GM23338 (cell line): ENCODE results near the gene C10orf105. TPM values are rescaled to one million over a fixed set of nuclear protein-coding genes. Genes with fewer than 3 reads are reported as not detected.

Experiments used
- CREB1 ChIP-seq: fragments of 250-450 bp; sonication (Bioruptor Pico); IDR thresholded peaks from 2 replicates; pipeline ENCODE4 v1.5.0; 2020; ENCODE audit warnings: low read depth, mild to moderate bottlenecking, moderate library complexity
- JUNB ChIP-seq: IDR thresholded peaks from one replicate; pipeline ENCODE4 v1.6.1; 2016; ENCODE audit warnings: antibody characterized with exemption; ENCODE audit not compliant: unreplicated experiment
- STAT1 ChIP-seq: IDR thresholded peaks from one replicate; pipeline ENCODE4 v1.6.1; 2016; ENCODE audit warnings: antibody characterized with exemption; ENCODE audit not compliant: unreplicated experiment
- ZNF114 ChIP-seq: fragments of 250-450 bp; sonication (Bioruptor Pico); IDR thresholded peaks from 2 replicates; pipeline ENCODE4 v1.5.0; 2020; ENCODE audit warnings: mild to moderate bottlenecking, moderate library complexity
- ZNF331 ChIP-seq: fragments of 250-450 bp; sonication (Bioruptor Pico); IDR thresholded peaks from 2 replicates; pipeline ENCODE4 v1.5.0; 2020; ENCODE audit warnings: low read depth, mild to moderate bottlenecking, moderate library complexity
- polyA plus RNA-seq: library from polyadenylated mRNA; unstranded; fragments of >200 nt; fragmentation: Nextera tagmentation; extraction: Ambion mirVana; gene quantifications from 2 replicates; pipeline ENCODE4 v1.2.1, GENCODE V29; 2016
- total RNA-seq: library from RNA; depleted of rRNA; stranded (reverse); fragments of >200 nt; shearing (Covaris generic); gene quantifications from 2 replicates; pipeline ENCODE4 v1.2.3, GENCODE V29; 2014
- TF ChIP-seq, protein P1 (sequence below), 2 experiments: fragments of 200-600 bp in 1 of 2; sonication (generic) in 1 of 2; conservative IDR thresholded peaks; 2 replicates each; pipeline versions ENCODE4 v1.5.1 to v1.6.1; 2016 to 2017; ENCODE audit warnings: antibody characterized with exemption in 2 of 2, low read depth in 2 of 2, mild to moderate bottlenecking in 2 of 2, moderate library complexity in 1 of 2
- TF ChIP-seq, protein P2 (sequence below): fragments of 250-450 bp; sonication (Bioruptor Pico); IDR thresholded peaks from 2 replicates; pipeline ENCODE4 v1.5.0; 2020; ENCODE audit warnings: mild to moderate bottlenecking, moderate library complexity

Gene C10orf105
- total and polyA plus RNA-seq, 2 experiments from 2014 or later, result 0.15 to 0.17 TPM

DNA sequence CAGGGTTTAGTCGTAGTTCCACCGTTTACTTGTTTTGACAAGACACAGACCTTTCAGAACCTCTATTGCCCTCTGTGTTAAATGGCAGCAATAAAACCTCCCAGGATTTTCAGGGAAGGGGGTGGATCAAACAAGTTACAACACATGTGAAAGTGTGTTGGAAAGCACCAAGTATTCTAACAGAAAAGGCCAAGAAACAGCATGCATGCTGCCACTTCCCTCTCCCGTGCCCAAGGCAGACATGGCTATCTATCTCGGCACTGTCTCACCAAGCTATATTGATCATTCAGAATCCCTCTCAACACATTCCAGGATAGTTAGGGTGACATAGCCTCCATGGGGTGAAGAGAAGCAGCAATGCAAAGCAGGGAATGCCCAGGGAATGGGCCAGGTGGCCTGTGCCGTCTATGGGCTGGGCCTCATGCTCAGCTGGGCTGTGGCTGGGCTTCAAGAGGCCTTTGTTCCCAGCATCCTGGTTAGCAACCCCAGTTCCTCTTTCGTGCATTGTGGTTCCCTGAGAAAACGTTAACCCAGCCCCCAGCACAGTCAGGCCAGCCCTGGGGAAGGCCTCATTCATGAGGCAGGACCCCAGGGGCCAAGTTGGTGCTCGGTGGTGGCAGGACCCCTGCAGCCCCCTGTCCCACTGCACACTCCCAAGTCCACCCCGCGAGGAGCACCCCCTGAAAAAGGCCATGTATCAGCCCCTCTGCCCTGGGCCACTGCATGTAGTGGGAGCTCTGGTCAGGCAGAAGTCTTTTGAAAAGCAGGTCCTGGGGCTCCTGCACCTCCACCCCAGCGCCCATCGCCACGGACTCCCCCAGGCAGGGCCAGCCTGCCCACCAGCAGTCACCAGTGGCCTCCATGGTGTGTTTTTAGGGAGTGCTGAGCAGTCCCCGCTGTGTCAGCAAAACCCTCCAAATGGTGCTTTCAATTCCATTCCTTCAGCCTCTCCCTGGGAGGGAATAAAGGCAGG is 28.3 kb upstream of the C10orf105 start (continued):
- TF ChIP-seq, protein P1, sequence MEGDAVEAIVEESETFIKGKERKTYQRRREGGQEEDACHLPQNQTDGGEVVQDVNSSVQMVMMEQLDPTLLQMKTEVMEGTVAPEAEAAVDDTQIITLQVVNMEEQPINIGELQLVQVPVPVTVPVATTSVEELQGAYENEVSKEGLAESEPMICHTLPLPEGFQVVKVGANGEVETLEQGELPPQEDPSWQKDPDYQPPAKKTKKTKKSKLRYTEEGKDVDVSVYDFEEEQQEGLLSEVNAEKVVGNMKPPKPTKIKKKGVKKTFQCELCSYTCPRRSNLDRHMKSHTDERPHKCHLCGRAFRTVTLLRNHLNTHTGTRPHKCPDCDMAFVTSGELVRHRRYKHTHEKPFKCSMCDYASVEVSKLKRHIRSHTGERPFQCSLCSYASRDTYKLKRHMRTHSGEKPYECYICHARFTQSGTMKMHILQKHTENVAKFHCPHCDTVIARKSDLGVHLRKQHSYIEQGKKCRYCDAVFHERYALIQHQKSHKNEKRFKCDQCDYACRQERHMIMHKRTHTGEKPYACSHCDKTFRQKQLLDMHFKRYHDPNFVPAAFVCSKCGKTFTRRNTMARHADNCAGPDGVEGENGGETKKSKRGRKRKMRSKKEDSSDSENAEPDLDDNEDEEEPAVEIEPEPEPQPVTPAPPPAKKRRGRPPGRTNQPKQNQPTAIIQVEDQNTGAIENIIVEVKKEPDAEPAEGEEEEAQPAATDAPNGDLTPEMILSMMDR (conservative IDR thresholded peaks at IDR 0.05; ENCODE audit: low read depth in 2 of 2), result no peak
- TF ChIP-seq ZNF114 (CRISPR knock-in tag), result no peak
- no peak for TF ChIP-seq CREB1 (CRISPR knock-in tag)
- TF ChIP-seq STAT1, result no peak
- TF ChIP-seq JUNB, result no peak
- no peak for TF ChIP-seq ZNF331
- TF ChIP-seq, protein P2, sequence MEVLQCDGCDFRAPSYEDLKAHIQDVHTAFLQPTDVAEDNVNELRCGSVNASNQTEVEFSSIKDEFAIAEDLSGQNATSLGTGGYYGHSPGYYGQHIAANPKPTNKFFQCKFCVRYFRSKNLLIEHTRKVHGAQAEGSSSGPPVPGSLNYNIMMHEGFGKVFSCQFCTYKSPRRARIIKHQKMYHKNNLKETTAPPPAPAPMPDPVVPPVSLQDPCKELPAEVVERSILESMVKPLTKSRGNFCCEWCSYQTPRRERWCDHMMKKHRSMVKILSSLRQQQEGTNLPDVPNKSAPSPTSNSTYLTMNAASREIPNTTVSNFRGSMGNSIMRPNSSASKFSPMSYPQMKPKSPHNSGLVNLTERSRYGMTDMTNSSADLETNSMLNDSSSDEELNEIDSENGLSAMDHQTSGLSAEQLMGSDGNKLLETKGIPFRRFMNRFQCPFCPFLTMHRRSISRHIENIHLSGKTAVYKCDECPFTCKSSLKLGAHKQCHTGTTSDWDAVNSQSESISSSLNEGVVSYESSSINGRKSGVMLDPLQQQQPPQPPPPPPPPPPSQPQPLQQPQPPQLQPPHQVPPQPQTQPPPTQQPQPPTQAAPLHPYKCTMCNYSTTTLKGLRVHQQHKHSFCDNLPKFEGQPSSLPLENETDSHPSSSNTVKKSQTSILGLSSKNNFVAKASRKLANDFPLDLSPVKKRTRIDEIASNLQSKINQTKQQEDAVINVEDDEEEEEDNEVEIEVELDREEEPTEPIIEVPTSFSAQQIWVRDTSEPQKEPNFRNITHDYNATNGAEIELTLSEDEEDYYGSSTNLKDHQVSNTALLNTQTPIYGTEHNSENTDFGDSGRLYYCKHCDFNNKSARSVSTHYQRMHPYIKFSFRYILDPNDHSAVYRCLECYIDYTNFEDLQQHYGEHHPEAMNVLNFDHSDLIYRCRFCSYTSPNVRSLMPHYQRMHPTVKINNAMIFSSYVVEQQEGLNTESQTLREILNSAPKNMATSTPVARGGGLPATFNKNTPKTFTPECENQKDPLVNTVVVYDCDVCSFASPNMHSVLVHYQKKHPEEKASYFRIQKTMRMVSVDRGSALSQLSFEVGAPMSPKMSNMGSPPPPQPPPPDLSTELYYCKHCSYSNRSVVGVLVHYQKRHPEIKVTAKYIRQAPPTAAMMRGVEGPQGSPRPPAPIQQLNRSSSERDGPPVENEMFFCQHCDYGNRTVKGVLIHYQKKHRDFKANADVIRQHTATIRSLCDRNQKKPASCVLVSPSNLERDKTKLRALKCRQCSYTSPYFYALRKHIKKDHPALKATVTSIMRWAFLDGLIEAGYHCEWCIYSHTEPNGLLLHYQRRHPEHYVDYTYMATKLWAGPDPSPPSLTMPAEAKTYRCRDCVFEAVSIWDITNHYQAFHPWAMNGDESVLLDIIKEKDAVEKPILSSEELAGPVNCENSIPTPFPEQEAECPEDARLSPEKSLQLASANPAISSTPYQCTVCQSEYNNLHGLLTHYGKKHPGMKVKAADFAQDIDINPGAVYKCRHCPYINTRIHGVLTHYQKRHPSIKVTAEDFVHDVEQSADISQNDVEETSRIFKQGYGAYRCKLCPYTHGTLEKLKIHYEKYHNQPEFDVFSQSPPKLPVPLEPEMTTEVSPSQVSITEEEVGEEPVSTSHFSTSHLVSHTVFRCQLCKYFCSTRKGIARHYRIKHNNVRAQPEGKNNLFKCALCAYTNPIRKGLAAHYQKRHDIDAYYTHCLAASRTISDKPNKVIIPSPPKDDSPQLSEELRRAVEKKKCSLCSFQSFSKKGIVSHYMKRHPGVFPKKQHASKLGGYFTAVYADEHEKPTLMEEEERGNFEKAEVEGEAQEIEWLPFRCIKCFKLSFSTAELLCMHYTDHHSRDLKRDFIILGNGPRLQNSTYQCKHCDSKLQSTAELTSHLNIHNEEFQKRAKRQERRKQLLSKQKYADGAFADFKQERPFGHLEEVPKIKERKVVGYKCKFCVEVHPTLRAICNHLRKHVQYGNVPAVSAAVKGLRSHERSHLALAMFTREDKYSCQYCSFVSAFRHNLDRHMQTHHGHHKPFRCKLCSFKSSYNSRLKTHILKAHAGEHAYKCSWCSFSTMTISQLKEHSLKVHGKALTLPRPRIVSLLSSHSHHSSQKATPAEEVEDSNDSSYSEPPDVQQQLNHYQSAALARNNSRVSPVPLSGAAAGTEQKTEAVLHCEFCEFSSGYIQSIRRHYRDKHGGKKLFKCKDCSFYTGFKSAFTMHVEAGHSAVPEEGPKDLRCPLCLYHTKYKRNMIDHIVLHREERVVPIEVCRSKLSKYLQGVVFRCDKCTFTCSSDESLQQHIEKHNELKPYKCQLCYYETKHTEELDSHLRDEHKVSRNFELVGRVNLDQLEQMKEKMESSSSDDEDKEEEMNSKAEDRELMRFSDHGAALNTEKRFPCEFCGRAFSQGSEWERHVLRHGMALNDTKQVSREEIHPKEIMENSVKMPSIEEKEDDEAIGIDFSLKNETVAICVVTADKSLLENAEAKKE (CRISPR knock-in tag), result no peak
